MCF 10A (cell line): ENCODE measurements around the gene SEMA3C. TPM values are rescaled to one million over a fixed set of nuclear protein-coding genes. Genes with fewer than 3 reads are reported as not detected.

ENCODE experiments used
- BruUV-seq: library from RNA; stranded (reverse); fragments of 400-500 nt; replicated peaks from 2 replicates; lab custom pipeline; 2021; lab: Mats Ljungman, UMichigan
- CTCF ChIA-PET: fragments of 300-600 bp; sonication (Branson Sonifier 250); formaldehyde crosslinking; extraction: SDS; loops from one replicate; lab custom pipeline; 2021; ENCODE audit warnings: antibody characterized with exemption, inconsistent platforms; lab: Yijun Ruan, JAX
- POLR2A ChIA-PET: fragments of 300-600, 350-650 bp; sonication (Branson Sonifier 250); formaldehyde crosslinking; extraction: SDS; loops from one replicate; lab custom pipeline; 2020; ENCODE audit warnings: antibody characterized with exemption, inconsistent platforms; lab: Yijun Ruan, JAX
- DNase-seq: peaks from one replicate; pipeline ENCODE4 v3.0.0-alpha.2; 2018; ENCODE audit not compliant: unreplicated experiment
- H3K27ac Mint-ChIP-seq: one replicate; pipeline ENCODE4 v1.8.0; 2022; ENCODE audit warnings: mild to moderate bottlenecking, low read depth, mixed read lengths; ENCODE audit not compliant: unreplicated experiment
- H3K27me3 Mint-ChIP-seq: one replicate; pipeline ENCODE4 v1.8.0; 2022; ENCODE audit warnings: mixed read lengths; ENCODE audit not compliant: insufficient read depth, unreplicated experiment
- H3K36me3 Mint-ChIP-seq: one replicate; pipeline ENCODE4 v1.8.0; 2022; ENCODE audit warnings: mild to moderate bottlenecking, moderate library complexity, mixed read lengths; ENCODE audit not compliant: insufficient read depth, unreplicated experiment
- H3K4me1 Mint-ChIP-seq: one replicate; pipeline ENCODE4 v1.8.0; 2022; ENCODE audit warnings: mixed read lengths; ENCODE audit not compliant: insufficient read depth, unreplicated experiment
- H3K4me3 Mint-ChIP-seq: one replicate; pipeline ENCODE4 v1.8.0; 2022; ENCODE audit warnings: mild to moderate bottlenecking, moderate library complexity, mixed read lengths; ENCODE audit not compliant: unreplicated experiment
- H3K9me3 Mint-ChIP-seq: one replicate; pipeline ENCODE4 v1.8.0; 2022; ENCODE audit warnings: mixed read lengths; ENCODE audit not compliant: unreplicated experiment
- intact Hi-C: fragments of 100-400 bp; cut with micrococcal nuclease; formaldehyde crosslinking; loops from 2 replicates; pipeline ENCODE4 v1.14.1; 2022
- total RNA-seq: library from RNA; stranded (reverse); gene quantifications from 2 replicates; pipeline ENCODE4 v1.2.3, GENCODE V29; 2022
- TF ChIP-seq, protein P1 (sequence below): fragments of 200-600 bp; IDR thresholded peaks from one replicate; pipeline ENCODE4 v1.8.0; 2022; ENCODE audit warnings: antibody characterized with exemption, mild to moderate bottlenecking; ENCODE audit not compliant: unreplicated experiment

The SEMA3C gene
- total RNA-seq, 1 experiment from 2014 or later = 140 TPM

DNA sequence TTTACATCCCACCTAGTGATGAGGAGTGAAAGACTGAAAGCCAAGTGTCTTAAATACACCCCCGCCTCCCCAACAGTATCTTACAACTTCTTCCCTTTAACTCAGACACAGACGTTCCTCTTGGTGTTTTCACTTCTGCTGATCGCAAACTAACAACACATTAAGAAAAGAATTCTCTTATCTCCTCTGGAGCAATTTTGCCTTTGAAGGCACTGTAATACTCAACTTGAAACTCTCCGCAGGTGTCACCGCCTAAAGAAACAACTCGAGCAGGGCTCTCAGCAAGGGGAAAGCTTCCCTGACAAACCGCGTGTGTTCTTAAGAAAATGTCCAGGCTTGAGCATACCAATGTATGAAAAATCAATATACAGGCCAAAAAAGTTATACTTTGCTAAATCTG, 452 bp downstream of the SEMA3C start:
- H3K9me3 Mint-ChIP-seq = no peaks in the 10 kb centered on the region
- ChIA-PET POLR2A (interaction anchor here (0.7 to 7.6 kb wide), 53 partner anchors 9 to 552 kb away, joined by 3 to 115 read pairs (median 5); no protein-coding TSS in a partner anchor), CTCF (interaction anchor here (0.6 to 4.0 kb wide), 14 partner anchors 16 to 552 kb away, joined by 3 to 36 read pairs (median 4); no protein-coding TSS in a partner anchor)
- H3K27me3 Mint-ChIP-seq = no peaks in the 10 kb centered on the region
- BruUV-seq = TSS peak; percentile 52
- TF ChIP-seq, protein P1, sequence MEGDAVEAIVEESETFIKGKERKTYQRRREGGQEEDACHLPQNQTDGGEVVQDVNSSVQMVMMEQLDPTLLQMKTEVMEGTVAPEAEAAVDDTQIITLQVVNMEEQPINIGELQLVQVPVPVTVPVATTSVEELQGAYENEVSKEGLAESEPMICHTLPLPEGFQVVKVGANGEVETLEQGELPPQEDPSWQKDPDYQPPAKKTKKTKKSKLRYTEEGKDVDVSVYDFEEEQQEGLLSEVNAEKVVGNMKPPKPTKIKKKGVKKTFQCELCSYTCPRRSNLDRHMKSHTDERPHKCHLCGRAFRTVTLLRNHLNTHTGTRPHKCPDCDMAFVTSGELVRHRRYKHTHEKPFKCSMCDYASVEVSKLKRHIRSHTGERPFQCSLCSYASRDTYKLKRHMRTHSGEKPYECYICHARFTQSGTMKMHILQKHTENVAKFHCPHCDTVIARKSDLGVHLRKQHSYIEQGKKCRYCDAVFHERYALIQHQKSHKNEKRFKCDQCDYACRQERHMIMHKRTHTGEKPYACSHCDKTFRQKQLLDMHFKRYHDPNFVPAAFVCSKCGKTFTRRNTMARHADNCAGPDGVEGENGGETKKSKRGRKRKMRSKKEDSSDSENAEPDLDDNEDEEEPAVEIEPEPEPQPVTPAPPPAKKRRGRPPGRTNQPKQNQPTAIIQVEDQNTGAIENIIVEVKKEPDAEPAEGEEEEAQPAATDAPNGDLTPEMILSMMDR = no peak
- peak; percentile 46 for DNase-seq
- peak overlapping the region; percentile 87 for H3K27ac Mint-ChIP-seq
- intact Hi-C loops = loop anchor here (1.0 to 5.0 kb wide), 7 partner anchors 24 to 380 kb away; no protein-coding TSS in a partner anchor
- peaks cover 35% of the 10 kb centered on the region for H3K4me1 Mint-ChIP-seq
- peak overlapping the region; percentile 91 for H3K4me3 Mint-ChIP-seq
- peaks cover 29% of the 10 kb centered on the region for H3K36me3 Mint-ChIP-seq

DNA sequence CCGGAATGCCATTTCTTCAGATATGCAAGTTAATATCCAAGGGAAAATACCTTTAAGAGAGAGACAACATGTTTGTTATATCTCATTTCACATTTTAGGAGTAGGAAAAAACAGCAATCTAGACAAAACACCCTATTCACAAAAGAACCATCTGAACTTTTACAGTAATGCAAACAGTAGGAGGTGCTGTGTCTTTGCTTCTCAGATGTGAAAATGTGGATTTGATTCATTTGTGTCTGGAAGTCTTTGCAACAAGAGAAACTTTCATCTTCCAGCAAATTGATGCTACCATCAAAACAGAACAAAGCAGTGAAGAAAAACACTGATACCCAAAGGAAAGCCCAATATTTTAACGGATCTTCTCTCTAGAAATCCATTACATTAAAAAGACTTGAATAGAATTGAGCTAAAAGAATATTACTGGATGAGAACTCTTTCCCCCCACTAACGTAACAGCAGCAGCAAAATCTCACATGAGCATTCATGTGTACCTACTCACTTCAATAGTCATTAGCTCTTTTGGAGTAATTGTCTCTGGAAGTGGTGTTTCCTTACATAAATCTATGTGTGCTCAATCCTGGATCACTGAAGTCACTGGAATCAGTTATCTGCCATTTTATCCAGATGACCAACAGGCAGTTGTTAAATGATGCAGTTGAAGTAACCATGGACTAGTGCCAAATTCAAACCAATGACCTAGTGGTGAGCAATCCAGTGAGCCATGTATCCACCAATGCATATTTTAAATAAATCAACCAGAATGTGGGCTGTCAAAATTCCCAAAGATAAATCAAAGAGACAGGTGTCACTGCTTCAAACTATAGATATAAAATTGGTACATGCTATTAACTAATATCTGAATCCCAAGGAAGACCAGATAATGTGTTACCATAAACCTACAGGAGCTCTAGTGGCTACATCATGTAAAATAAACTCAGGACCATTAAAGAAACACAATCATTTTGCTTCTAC, 1.8 kb downstream of the SEMA3C start:
- CTCF ChIA-PET = interaction anchor here (0.5 to 2.0 kb wide), 21 partner anchors 8 to 829 kb away, joined by 3 to 7 read pairs (median 3); no protein-coding TSS in a partner anchor
- intact Hi-C loops = loop anchor here (1.0 to 5.0 kb wide), 4 partner anchors 90 to 541 kb away; no protein-coding TSS in a partner anchor

DNA sequence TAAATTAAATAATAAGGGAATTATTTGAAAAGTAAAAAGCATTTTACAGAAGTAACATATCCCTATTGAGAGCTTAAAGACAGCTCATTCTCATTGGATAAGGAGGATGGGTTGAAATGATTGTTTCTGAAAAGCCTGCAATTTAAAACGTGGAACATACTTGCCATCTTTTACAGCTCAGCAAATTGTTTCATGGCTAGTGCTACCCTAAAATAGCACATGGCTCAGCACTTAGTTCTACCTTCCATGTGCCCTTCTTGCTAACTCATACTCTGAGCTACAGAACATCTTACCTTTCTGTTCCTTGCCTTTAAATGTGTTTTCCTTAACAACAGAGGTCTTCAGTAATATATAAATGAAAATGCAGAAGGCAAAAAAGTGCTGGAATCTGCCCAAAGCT, 8.6 kb downstream of the SEMA3C start:
- intact Hi-C loops = no loop called here
- no peaks in the 10 kb centered on the region for H3K9me3 Mint-ChIP-seq
- POLR2A ChIA-PET = interaction anchor here (1.1 to 3.3 kb wide), 5 partner anchors 8 to 50 kb away, joined by 3 to 27 read pairs (median 5); partner anchors contain the start of gene SEMA3C
- no TSS peak for BruUV-seq
- H3K27ac Mint-ChIP-seq = peak overlapping the region; percentile 67
- H3K4me1 Mint-ChIP-seq = peaks cover 43% of the 10 kb centered on the region
- no peak for DNase-seq
- H3K27me3 Mint-ChIP-seq = no peaks in the 10 kb centered on the region
- H3K36me3 Mint-ChIP-seq = peaks cover 55% of the 10 kb centered on the region
- CTCF ChIA-PET = interaction anchor here (0.6 to 1.2 kb wide), 2 partner anchors 9 to 1314 kb away, joined by 3 read pairs; partner anchors contain the start of gene SEMA3C
- no peak overlapping the region for H3K4me3 Mint-ChIP-seq
- TF ChIP-seq, protein P1 = no peak

More for the DNA sequence above, 1.8 kb downstream of the SEMA3C start:
- BruUV-seq = no TSS peak
- peak overlapping the region; percentile 87 for H3K27ac Mint-ChIP-seq
- peaks cover 38% of the 10 kb centered on the region for H3K4me1 Mint-ChIP-seq
- TF ChIP-seq, protein P1 = peak; percentile 42
- no peaks in the 10 kb centered on the region for H3K9me3 Mint-ChIP-seq
- POLR2A ChIA-PET = interaction anchor here (0.5 to 7.6 kb wide), 23 partner anchors 8 to 540 kb away, joined by 3 to 115 read pairs (median 5); no protein-coding TSS in a partner anchor
- no peaks in the 10 kb centered on the region for H3K27me3 Mint-ChIP-seq
- peak; percentile 66 for DNase-seq
- peak overlapping the region; percentile 91 for H3K4me3 Mint-ChIP-seq
- H3K36me3 Mint-ChIP-seq = peaks cover 41% of the 10 kb centered on the region
